OCI-LY1 (cell line): ENCODE data around the gene ADAMTS12.

ENCODE experiments used
- H2AFZ ChIP-seq: fragments of 200-600 bp; sonication (generic), shearing (Covaris generic); 2 replicates; pipeline ENCODE4 v1.6.0; 2014; ENCODE audit warnings: antibody characterized with exemption, mild to moderate bottlenecking, low read length
- H3F3A ChIP-seq: fragments of 200-600 bp; sonication (generic), shearing (Covaris generic); 2 replicates; pipeline ENCODE4 v1.6.0; 2014; ENCODE audit warnings: mild to moderate bottlenecking, antibody characterized with exemption, low read length, moderate library complexity; ENCODE audit not compliant: insufficient read depth
- H3K27ac ChIP-seq: fragments of 200-600 bp; sonication (generic); 2 replicates; pipeline ENCODE4 v1.5.1; 2014; ENCODE audit warnings: low read length, mixed run types, mild to moderate bottlenecking, low read depth; ENCODE audit not compliant: poor library complexity, severe bottlenecking
- H3K27me3 ChIP-seq: fragments of 200-600 bp; sonication (generic); 2 replicates; pipeline ENCODE4 v1.6.0; 2014; ENCODE audit warnings: antibody characterized with exemption, mild to moderate bottlenecking, low read length, moderate library complexity; ENCODE audit not compliant: insufficient read depth
- H3K36me3 ChIP-seq: fragments of 200-600 bp; sonication (generic); 2 replicates; pipeline ENCODE4 v1.6.1; 2014; ENCODE audit warnings: mild to moderate bottlenecking, antibody characterized with exemption, low read length, moderate library complexity, mixed read lengths; ENCODE audit not compliant: insufficient read depth
- H3K4me1 ChIP-seq: fragments of 200-600 bp; sonication (generic); 2 replicates; pipeline ENCODE4 v1.5.1; 2014; ENCODE audit warnings: mild to moderate bottlenecking, low read length, moderate library complexity; ENCODE audit not compliant: insufficient read depth, severe bottlenecking
- H3K4me2 ChIP-seq: fragments of 200-600 bp; sonication (generic), shearing (Covaris generic); 2 replicates; pipeline ENCODE4 v1.6.1; 2014; ENCODE audit warnings: low read length
- H3K4me3 ChIP-seq: fragments of 200-600 bp; sonication (generic); 2 replicates; pipeline ENCODE4 v1.5.1; 2014; ENCODE audit warnings: low read length, low read depth, mild to moderate bottlenecking, mixed read lengths; ENCODE audit not compliant: poor library complexity, severe bottlenecking
- H3K79me2 ChIP-seq: fragments of 200-600 bp; shearing (Covaris generic); 2 replicates; pipeline ENCODE4 v1.6.1; 2016; ENCODE audit warnings: mixed run types, low read length, mixed read lengths; ENCODE audit not compliant: insufficient read depth
- H3K9ac ChIP-seq: fragments of 200-600 bp; sonication (generic), shearing (Covaris generic); 2 replicates; pipeline ENCODE4 v1.6.1; 2014; ENCODE audit warnings: mild to moderate bottlenecking, low read length, mixed read lengths
- H3K9me2 ChIP-seq: fragments of 200-600 bp; sonication (generic), shearing (Covaris generic); 2 replicates; pipeline ENCODE4 v1.6.1; 2014; ENCODE audit warnings: low read depth, mild to moderate bottlenecking, low read length, mixed read lengths
- H3K9me3 ChIP-seq: fragments of 200-600 bp; shearing (Covaris generic); 2 replicates; pipeline ENCODE4 v1.6.1; 2014; ENCODE audit warnings: low read length, mixed read lengths
- H4K20me1 ChIP-seq: fragments of 200-600 bp; sonication (generic), shearing (Covaris generic); 2 replicates; pipeline ENCODE4 v1.6.0; 2016; ENCODE audit warnings: mild to moderate bottlenecking, low read length; ENCODE audit not compliant: insufficient read depth
- EZH2 ChIP-seq: fragments of 200-600 bp; sonication (generic), shearing (Covaris generic); IDR thresholded peaks from 2 replicates; pipeline ENCODE4 v1.8.0; 2017; ENCODE audit warnings: borderline replicate concordance, mixed run types, mild to moderate bottlenecking, antibody characterized with exemption, low read length, moderate library complexity, mixed read lengths
- TF ChIP-seq, protein P1 (sequence below): fragments of 200-600 bp; sonication (generic), shearing (Covaris generic); IDR thresholded peaks from 2 replicates; pipeline ENCODE4 v1.5.1; 2017; ENCODE audit warnings: mild to moderate bottlenecking, antibody characterized with exemption, low read length, moderate library complexity, mixed read lengths

ADAMTS12 gene

DNA sequence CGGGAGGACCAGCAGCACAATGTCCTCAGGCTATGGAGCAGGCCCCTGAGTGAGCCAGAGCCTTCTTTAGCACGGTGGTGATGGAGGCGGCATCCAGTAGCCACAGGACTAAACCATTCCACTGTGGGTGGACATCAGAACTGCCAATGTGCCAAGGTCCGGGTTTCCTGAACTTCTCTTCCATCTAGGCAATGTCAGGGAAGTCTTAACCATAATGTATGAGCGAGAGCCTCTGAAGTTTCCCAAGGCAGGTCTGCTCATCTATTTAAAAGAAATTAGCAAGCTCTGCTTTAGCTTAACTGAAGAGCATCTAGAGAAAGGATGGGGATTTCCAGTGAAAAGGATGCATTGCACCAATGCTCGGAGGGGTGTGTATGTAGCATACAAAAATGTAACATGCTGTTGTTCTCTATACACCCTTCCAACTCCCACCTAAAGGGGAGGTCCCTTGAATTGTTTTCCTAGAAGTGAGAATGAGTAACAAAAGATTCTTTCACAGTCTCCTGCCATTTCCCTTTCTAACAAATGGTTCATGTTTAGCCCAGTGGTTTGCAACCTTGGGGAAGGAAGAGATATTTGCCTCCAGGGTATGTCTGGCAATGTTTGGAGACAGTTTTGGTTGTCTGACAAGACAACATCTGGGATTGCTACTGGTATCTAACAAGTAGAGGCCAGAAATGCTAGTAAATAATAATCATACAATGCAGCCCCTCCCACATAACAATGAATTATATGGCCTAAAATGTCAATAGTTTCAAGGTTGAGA is 38.3 kb upstream of the ADAMTS12 start:
- Histone ChIP-seq H3K9me2 (no peaks in the 10 kb centered on the region), H3K4me1 (no peaks in the 10 kb centered on the region), H3K27ac (no peak overlapping the region), H2AFZ (no peak overlapping the region), H3K4me2 (no peak overlapping the region), H3K4me3 (no peak overlapping the region), H3K9ac (no peak overlapping the region), H3K36me3 (no peaks in the 10 kb centered on the region), H3K9me3 (no peaks in the 10 kb centered on the region), H4K20me1 (no peaks in the 10 kb centered on the region), H3K27me3 (no peaks in the 10 kb centered on the region; the same call in 1 of the 2 replicates), H3K79me2 (no peaks in the 10 kb centered on the region), H3F3A (no peaks in the 10 kb centered on the region)
- TF ChIP-seq, protein P1, sequence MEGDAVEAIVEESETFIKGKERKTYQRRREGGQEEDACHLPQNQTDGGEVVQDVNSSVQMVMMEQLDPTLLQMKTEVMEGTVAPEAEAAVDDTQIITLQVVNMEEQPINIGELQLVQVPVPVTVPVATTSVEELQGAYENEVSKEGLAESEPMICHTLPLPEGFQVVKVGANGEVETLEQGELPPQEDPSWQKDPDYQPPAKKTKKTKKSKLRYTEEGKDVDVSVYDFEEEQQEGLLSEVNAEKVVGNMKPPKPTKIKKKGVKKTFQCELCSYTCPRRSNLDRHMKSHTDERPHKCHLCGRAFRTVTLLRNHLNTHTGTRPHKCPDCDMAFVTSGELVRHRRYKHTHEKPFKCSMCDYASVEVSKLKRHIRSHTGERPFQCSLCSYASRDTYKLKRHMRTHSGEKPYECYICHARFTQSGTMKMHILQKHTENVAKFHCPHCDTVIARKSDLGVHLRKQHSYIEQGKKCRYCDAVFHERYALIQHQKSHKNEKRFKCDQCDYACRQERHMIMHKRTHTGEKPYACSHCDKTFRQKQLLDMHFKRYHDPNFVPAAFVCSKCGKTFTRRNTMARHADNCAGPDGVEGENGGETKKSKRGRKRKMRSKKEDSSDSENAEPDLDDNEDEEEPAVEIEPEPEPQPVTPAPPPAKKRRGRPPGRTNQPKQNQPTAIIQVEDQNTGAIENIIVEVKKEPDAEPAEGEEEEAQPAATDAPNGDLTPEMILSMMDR = no peak
- no peak for TF ChIP-seq EZH2

DNA sequence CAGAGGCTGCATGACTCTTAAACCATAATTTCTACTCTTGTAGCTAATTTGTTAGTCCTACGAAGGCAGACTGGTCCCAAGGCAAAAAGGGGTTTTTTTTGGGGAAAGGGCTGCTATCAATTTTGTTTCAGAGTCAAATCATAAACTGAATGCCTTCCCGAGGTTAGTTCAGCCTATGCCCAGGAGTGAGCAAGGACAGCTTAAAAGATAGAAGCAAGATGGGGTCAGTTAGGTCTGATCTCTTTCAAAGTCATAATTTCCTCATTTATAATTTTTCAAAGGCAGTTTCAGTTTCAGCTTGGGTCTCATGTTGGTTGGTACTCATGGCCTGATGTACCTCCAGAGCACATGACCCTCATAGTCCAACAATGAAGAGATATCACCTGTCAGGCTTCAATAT is 36.5 kb upstream of the ADAMTS12 start:
- no peak overlapping the region for H3K9ac ChIP-seq
- TF ChIP-seq EZH2 = no peak
- TF ChIP-seq, protein P1 = no peak
- H3K4me1 ChIP-seq = no peaks in the 10 kb centered on the region
- no peak overlapping the region for H3K4me3 ChIP-seq
- H3K36me3 ChIP-seq = no peaks in the 10 kb centered on the region
- H3F3A ChIP-seq = no peaks in the 10 kb centered on the region
- H3K27me3 ChIP-seq = no peaks in the 10 kb centered on the region; the same call in 1 of the 2 replicates
- no peak overlapping the region for H3K27ac ChIP-seq
- no peaks in the 10 kb centered on the region for H3K9me2 ChIP-seq
- no peaks in the 10 kb centered on the region for H3K79me2 ChIP-seq
- no peaks in the 10 kb centered on the region for H4K20me1 ChIP-seq
- no peak overlapping the region for H3K4me2 ChIP-seq
- no peaks in the 10 kb centered on the region for H3K9me3 ChIP-seq
- no peak overlapping the region for H2AFZ ChIP-seq

DNA sequence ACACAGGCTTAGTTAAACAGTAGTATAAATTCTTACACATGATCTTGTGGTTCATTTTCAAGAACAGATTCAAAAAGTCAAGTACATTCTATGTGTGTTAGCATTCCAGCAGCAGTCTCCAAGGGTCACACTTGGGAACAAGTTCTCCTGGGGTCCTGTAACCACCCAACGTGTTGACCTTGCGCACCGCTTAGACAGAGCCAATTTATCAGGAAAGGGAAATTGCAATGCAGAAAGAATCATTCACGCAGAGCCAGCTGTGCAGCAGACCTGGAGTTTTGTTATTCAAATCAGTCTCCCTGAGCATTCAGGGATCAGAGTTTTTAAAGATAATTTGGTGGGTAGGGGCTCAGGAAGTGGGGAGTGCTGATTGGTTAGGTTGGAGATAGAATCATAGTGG is 35.9 kb upstream of the ADAMTS12 start:
- TF ChIP-seq, protein P1 = no peak
- no peak for TF ChIP-seq EZH2

More for the DNA sequence above, 35.9 kb upstream of the ADAMTS12 start:
- no peaks in the 10 kb centered on the region for H3K9me2 ChIP-seq
- no peaks in the 10 kb centered on the region; the same call in 1 of the 2 replicates for H3K27me3 ChIP-seq
- H3K4me3 ChIP-seq = no peak overlapping the region
- H3F3A ChIP-seq = no peaks in the 10 kb centered on the region
- H3K79me2 ChIP-seq = no peaks in the 10 kb centered on the region
- H2AFZ ChIP-seq = no peak overlapping the region
- H3K9ac ChIP-seq = no peak overlapping the region
- H3K9me3 ChIP-seq = no peaks in the 10 kb centered on the region
- H3K27ac ChIP-seq = no peak overlapping the region
- H3K36me3 ChIP-seq = no peaks in the 10 kb centered on the region
- no peak overlapping the region for H3K4me2 ChIP-seq
- no peaks in the 10 kb centered on the region for H4K20me1 ChIP-seq
- no peaks in the 10 kb centered on the region for H3K4me1 ChIP-seq
